ENCODE measurements around the gene FOXL3. TPM values are rescaled to one million over a fixed set of nuclear protein-coding genes. Genes with fewer than 3 reads are reported as not detected.

Gene FOXL3
- total and polyA plus RNA-seq, 2 experiments from 2014 or later = not detected

GRCh38 chr7:336810-337566 is 47.0 kb downstream of the FOXL3 start (continued):
- TF ChIP-seq EZH2 (IDR thresholded peaks at IDR 0.05; ENCODE audit: low read depth, unreplicated experiment) = no peak
- TF ChIP-seq, protein P1, sequence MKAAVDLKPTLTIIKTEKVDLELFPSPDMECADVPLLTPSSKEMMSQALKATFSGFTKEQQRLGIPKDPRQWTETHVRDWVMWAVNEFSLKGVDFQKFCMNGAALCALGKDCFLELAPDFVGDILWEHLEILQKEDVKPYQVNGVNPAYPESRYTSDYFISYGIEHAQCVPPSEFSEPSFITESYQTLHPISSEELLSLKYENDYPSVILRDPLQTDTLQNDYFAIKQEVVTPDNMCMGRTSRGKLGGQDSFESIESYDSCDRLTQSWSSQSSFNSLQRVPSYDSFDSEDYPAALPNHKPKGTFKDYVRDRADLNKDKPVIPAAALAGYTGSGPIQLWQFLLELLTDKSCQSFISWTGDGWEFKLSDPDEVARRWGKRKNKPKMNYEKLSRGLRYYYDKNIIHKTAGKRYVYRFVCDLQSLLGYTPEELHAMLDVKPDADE (IDR thresholded peaks at IDR 0.05) = no peak
- TF ChIP-seq EZH2phosphoT487 (IDR thresholded peaks at IDR 0.05; ENCODE audit: unreplicated experiment) = no peak
- TF ChIP-seq ZNF114 (CRISPR knock-in tag; IDR thresholded peaks at IDR 0.05) = no peak
- TF ChIP-seq NANOG (IDR thresholded peaks at IDR 0.05; ENCODE audit: borderline replicate concordance) = no peak
- TF ChIP-seq, protein P2, sequence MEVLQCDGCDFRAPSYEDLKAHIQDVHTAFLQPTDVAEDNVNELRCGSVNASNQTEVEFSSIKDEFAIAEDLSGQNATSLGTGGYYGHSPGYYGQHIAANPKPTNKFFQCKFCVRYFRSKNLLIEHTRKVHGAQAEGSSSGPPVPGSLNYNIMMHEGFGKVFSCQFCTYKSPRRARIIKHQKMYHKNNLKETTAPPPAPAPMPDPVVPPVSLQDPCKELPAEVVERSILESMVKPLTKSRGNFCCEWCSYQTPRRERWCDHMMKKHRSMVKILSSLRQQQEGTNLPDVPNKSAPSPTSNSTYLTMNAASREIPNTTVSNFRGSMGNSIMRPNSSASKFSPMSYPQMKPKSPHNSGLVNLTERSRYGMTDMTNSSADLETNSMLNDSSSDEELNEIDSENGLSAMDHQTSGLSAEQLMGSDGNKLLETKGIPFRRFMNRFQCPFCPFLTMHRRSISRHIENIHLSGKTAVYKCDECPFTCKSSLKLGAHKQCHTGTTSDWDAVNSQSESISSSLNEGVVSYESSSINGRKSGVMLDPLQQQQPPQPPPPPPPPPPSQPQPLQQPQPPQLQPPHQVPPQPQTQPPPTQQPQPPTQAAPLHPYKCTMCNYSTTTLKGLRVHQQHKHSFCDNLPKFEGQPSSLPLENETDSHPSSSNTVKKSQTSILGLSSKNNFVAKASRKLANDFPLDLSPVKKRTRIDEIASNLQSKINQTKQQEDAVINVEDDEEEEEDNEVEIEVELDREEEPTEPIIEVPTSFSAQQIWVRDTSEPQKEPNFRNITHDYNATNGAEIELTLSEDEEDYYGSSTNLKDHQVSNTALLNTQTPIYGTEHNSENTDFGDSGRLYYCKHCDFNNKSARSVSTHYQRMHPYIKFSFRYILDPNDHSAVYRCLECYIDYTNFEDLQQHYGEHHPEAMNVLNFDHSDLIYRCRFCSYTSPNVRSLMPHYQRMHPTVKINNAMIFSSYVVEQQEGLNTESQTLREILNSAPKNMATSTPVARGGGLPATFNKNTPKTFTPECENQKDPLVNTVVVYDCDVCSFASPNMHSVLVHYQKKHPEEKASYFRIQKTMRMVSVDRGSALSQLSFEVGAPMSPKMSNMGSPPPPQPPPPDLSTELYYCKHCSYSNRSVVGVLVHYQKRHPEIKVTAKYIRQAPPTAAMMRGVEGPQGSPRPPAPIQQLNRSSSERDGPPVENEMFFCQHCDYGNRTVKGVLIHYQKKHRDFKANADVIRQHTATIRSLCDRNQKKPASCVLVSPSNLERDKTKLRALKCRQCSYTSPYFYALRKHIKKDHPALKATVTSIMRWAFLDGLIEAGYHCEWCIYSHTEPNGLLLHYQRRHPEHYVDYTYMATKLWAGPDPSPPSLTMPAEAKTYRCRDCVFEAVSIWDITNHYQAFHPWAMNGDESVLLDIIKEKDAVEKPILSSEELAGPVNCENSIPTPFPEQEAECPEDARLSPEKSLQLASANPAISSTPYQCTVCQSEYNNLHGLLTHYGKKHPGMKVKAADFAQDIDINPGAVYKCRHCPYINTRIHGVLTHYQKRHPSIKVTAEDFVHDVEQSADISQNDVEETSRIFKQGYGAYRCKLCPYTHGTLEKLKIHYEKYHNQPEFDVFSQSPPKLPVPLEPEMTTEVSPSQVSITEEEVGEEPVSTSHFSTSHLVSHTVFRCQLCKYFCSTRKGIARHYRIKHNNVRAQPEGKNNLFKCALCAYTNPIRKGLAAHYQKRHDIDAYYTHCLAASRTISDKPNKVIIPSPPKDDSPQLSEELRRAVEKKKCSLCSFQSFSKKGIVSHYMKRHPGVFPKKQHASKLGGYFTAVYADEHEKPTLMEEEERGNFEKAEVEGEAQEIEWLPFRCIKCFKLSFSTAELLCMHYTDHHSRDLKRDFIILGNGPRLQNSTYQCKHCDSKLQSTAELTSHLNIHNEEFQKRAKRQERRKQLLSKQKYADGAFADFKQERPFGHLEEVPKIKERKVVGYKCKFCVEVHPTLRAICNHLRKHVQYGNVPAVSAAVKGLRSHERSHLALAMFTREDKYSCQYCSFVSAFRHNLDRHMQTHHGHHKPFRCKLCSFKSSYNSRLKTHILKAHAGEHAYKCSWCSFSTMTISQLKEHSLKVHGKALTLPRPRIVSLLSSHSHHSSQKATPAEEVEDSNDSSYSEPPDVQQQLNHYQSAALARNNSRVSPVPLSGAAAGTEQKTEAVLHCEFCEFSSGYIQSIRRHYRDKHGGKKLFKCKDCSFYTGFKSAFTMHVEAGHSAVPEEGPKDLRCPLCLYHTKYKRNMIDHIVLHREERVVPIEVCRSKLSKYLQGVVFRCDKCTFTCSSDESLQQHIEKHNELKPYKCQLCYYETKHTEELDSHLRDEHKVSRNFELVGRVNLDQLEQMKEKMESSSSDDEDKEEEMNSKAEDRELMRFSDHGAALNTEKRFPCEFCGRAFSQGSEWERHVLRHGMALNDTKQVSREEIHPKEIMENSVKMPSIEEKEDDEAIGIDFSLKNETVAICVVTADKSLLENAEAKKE (CRISPR knock-in tag; IDR thresholded peaks at IDR 0.05) = no peak
- no peak for TF ChIP-seq ZNF331 (CRISPR knock-in tag; IDR thresholded peaks at IDR 0.05; ENCODE audit: low read depth)

DNA sequence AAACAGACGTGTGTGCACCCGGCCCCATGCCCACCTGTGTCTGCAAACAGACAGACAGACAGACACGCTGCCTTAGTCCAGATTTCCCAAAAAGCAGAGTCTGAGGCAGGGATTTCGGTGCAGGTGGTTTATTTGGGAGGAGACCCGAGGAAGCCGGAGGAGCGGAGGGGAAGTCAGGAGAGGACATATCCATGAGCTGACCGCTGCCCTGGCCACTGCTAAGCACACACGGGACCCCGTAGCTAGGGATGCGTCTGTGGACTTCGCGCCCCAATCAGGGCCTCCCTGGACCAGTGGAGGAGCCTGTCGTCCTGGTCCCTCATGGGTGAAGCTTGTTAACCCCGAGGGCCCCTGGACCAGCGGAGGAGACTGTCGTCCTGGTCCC is 47.6 kb downstream of the FOXL3 start:
- Mint-ChIP-seq H3K4me3 (no peak overlapping the region), H3K9me3 (peaks cover 15% of the 10 kb centered on the region), H3K27me3 (ENCODE audit: insufficient read depth, low read depth, poor library complexity) (peaks cover 26% of the 10 kb centered on the region), H3K4me1 (no peaks in the 10 kb centered on the region; the same call in 2 of the 3 replicates), H3K36me3 (ENCODE audit: low read depth) (peaks cover 9% of the 10 kb centered on the region), H3K27ac (no peak overlapping the region)
- DNase-seq (ENCODE audit: low spot score) (no peak), ATAC-seq (no peak)
- no peak overlapping the region for H3K27ac ChIP-seq (ENCODE audit: low read depth)
- no peaks in the 10 kb centered on the region for H3K79me2 ChIP-seq (replicated peaks; ENCODE audit: insufficient read depth)
- no peak overlapping the region for H3K4me2 ChIP-seq
- no peaks in the 10 kb centered on the region for H3K36me3 ChIP-seq (ENCODE audit: insufficient read depth)
- H2AFZ ChIP-seq = no peak overlapping the region
- H3K4me1 ChIP-seq (ENCODE audit: insufficient read depth) = no peaks in the 10 kb centered on the region
- H3F3A ChIP-seq (replicated peaks; ENCODE audit: low read depth) = peaks cover 15% of the 10 kb centered on the region
- no peaks in the 10 kb centered on the region for H3K27me3 ChIP-seq (ENCODE audit: insufficient read depth)
- no peaks in the 10 kb centered on the region for H4K20me1 ChIP-seq (replicated peaks; ENCODE audit: insufficient read depth)
- H3K4me3 ChIP-seq = no peak overlapping the region
- H3K9me2 ChIP-seq (ENCODE audit: insufficient read depth) = no peaks in the 10 kb centered on the region
- TF ChIP-seq REST (IDR thresholded peaks at IDR 0.05; ENCODE audit: unreplicated experiment) = no peak
- no peak for TF ChIP-seq NANOG (IDR thresholded peaks at IDR 0.05; ENCODE audit: borderline replicate concordance)
- TF ChIP-seq ZNF114 (CRISPR knock-in tag; IDR thresholded peaks at IDR 0.05) = no peak
- TF ChIP-seq JUNB (IDR thresholded peaks at IDR 0.05; ENCODE audit: unreplicated experiment) = no peak
- no peak for TF ChIP-seq EZH2phosphoT487 (IDR thresholded peaks at IDR 0.05; ENCODE audit: unreplicated experiment)
- TF ChIP-seq CREB1 (CRISPR knock-in tag; IDR thresholded peaks at IDR 0.05; ENCODE audit: low read depth) = no peak
- TF ChIP-seq ZNF331 (CRISPR knock-in tag; IDR thresholded peaks at IDR 0.05; ENCODE audit: low read depth) = no peak
- TF ChIP-seq EZH2 (IDR thresholded peaks at IDR 0.05; ENCODE audit: low read depth, unreplicated experiment) = no peak
- TF ChIP-seq, protein P3, sequence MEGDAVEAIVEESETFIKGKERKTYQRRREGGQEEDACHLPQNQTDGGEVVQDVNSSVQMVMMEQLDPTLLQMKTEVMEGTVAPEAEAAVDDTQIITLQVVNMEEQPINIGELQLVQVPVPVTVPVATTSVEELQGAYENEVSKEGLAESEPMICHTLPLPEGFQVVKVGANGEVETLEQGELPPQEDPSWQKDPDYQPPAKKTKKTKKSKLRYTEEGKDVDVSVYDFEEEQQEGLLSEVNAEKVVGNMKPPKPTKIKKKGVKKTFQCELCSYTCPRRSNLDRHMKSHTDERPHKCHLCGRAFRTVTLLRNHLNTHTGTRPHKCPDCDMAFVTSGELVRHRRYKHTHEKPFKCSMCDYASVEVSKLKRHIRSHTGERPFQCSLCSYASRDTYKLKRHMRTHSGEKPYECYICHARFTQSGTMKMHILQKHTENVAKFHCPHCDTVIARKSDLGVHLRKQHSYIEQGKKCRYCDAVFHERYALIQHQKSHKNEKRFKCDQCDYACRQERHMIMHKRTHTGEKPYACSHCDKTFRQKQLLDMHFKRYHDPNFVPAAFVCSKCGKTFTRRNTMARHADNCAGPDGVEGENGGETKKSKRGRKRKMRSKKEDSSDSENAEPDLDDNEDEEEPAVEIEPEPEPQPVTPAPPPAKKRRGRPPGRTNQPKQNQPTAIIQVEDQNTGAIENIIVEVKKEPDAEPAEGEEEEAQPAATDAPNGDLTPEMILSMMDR (conservative IDR thresholded peaks at IDR 0.05; ENCODE audit: low read depth in 2 of 2) = no peak

All from GM23338 (cell line).